Astrocyte of the hippocampus (primary cell): ENCODE data around the gene N4BP2L1.
A peak's percentile ranks its signal among the peaks of the same experiment; 100 is the strongest.
"Not testable (repeated sequence)": the region's sequence is repeated elsewhere in the genome, so short reads cannot be mapped to it uniquely, and the experiment has no call there.

ENCODE experiments used
- DNase-seq: peaks from one replicate; pipeline ENCODE4 v3.0.0; 2011; ENCODE audit warnings: low read depth, low spot score

The N4BP2L1 gene

GRCh38 chr13:32390484-32390883 lies 37.4 kb downstream of the N4BP2L1 start:
- no peak for DNase-seq

DNA sequence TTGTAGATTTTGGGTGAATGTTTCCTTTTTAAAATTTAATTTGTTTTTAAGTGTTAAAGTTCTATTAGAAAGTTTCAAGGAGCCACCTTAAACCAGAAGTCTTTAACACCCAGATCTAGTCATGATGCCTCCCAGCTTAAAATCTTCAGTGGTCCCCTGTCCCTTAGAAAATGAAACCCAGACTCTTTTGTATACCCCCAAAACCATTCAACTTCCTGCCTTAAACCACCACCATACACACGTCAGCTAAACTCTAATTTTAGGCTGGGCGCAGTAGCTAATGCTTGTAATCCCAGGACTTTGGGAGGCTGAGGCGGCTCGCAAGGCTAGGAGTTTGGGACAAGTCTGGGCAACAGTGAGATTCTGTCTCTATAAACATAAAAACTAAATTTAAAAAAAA lies 37.9 kb downstream of the N4BP2L1 start:
- DNase-seq = no peak

DNA sequence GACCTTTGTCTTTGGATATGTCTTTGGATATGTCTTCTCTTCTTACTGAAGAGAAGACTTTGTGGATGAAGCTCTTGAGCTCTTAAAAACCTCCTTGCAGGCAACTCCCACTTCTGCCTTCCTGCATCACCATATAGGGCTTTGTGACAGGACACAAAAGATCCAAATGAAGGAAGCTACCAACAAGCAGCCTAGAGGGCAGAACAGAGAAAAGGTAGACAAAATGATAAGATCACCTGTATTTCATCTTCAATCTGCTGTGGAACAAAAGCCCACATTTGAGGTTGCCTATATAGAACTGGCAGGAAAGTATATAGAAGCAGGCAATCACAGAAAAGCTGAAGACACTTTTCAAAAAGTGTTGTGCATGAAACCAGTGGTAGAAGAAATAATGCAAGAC lies 42.5 kb downstream of the N4BP2L1 start:
- no peak for DNase-seq

DNA sequence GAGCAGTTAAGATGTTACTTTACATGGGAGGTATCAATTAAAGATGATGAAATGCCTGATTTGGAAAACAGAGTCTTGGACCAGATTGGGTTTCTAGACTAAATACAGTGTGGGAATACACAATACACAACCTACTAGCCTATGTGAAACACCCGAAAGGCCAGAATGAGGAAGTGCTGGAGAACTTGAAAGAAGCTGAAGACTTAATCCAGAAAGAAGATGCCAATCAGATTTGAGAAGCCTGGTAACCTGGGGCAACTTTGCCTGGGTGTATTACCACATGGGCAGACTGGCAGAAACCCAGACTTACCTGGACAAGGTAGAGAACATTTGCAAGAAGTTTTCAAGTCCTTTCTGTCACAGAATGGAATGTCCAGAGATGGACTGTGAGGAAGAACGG lies 43.2 kb downstream of the N4BP2L1 start:
- DNase-seq = no peak

- no peak for DNase-seq
Observed at GRCh38 chr13:32383836-32384618, 43.9 kb downstream of the N4BP2L1 start.

- DNase-seq = peak; percentile 28
Observed at GRCh38 chr13:32381539-32381938, 46.4 kb downstream of the N4BP2L1 start.

DNA sequence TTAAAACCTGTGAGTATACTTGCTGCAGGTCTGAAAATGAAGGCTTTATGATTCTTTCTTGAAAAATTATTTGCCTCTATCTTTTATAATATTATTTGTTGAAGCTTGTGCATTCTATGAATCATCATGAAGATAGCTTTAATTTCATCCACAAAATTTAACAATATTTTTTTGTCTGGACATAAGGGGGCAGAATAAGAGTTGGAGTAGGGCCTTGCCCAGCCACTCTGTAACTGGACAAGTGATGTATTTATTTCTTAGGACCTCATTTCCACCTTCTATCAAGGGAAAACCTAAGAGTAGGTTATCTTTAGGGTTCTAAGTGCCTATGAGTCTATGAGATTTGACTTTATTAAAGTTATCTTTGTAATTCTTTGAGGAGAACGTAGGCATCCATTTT lies 49.9 kb downstream of the N4BP2L1 start:
- no peak for DNase-seq

- no peak for DNase-seq
Observed at GRCh38 chr13:32376642-32377415, 51.1 kb downstream of the N4BP2L1 start.

DNA sequence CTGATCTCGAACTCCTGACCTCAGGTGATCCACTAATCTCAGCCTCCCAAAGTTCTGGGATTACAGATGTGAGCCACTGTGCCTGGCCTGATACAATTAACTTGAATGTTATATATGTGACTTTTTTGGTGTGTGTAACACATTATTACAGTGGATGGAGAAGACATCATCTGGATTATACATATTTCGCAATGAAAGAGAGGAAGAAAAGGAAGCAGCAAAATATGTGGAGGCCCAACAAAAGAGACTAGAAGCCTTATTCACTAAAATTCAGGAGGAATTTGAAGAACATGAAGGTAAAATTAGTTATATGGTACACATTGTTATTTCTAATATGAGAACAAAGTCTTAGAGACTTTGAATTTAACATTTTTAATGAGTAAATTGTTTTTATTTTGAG lies 57.1 kb downstream of the N4BP2L1 start:
- no peak for DNase-seq

DNA sequence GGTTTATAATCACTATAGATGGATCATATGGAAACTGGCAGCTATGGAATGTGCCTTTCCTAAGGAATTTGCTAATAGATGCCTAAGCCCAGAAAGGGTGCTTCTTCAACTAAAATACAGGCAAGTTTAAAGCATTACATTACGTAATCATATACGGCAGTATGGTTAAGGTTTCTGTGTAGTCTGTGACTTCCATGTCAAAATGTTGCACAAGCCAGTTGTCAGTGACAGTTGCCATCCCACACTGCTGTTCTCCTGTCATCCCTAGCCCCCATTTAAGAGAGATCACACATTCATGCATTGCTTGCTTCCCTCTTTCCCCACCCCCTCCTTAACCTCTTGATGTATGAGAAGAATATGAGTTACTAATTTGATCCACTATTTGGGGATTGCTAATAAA lies 65.4 kb downstream of the N4BP2L1 start:
- no peak for DNase-seq

GRCh38 chr13:32355935-32356334 lies 72.0 kb downstream of the N4BP2L1 start:
- not testable (repeated sequence) for DNase-seq

GRCh38 chr13:32354040-32354439 lies 73.9 kb downstream of the N4BP2L1 start:
- no peak for DNase-seq

DNA sequence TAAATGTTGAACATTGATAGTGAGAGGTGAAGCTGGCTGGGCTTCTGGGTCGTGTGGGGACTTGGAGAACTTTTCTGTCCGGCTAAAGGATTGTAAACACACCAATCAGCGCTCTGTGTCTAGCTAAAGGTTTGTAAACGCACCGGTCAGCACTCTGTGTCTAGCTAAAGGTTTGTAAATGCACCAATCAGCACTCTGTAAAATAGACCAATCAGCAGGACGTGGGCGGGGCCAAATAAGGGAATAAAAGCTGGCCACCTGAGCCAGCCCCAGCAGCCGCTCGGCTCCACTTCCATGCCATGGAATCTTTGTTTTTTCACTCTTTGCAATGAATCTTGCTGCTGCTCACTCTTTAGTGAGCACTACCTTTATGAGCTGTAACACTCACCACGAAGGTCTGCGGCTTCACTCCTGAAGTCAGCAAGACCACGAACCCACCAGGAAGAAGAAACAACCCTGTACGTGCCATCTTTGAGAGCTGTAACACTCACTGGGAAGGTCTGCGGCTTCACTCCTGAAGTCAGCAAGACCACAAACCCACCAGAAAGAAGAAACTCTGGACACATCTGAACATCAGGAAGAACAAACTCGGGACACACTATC lies 77.0 kb downstream of the N4BP2L1 start:
- DNase-seq = not testable (repeated sequence)
